Fibroblast of peridontal ligament (primary cell): Measurements from ENCODE around the gene SPOP.
"Not testable (repeated sequence)": the region's sequence is repeated elsewhere in the genome, so short reads cannot be mapped to it uniquely, and the experiment has no call there.

Source experiments
- DNase-seq: peaks from one replicate; pipeline ENCODE4 v3.0.0-alpha.2; 2010; ENCODE audit errors: extremely low read depth

The SPOP gene

GRCh38 chr17:49550764-49551163 lies 127.1 kb downstream of the SPOP start:
- not testable (repeated sequence) for DNase-seq

- DNase-seq: no peak
Observed at GRCh38 chr17:49549691-49550678, 127.9 kb downstream of the SPOP start.

GRCh38 chr17:49549311-49549605 lies 128.6 kb downstream of the SPOP start:
- no peak for DNase-seq
